ENCODE measurements around the gene PCSK6.

The PCSK6 gene
- 0 to 0.30 (median 0.17) reads per million in 4 donors for total RNA-seq

GRCh38 chr15:101489599-101490407 is at the start of gene PCSK6:
Gene PCSK6 (minus strand): TSS chr15:101489707. CDS start chr15:101489670, 37 bp downstream.
- no peak for DNase-seq

- DNase-seq: no peak
These were observed 49.5 kb upstream of the PCSK6 start for GRCh38 chr15:101538996-101539395.

- DNase-seq: no peak
These were observed 48.7 kb upstream of the PCSK6 start for GRCh38 chr15:101538177-101538576.

- DNase-seq: no peak
These were observed 48.1 kb upstream of the PCSK6 start for GRCh38 chr15:101537483-101538080.

- DNase-seq: no peak
These were observed 47.4 kb upstream of the PCSK6 start for GRCh38 chr15:101536875-101537405.

- no peak for DNase-seq
These were observed 46.8 kb upstream of the PCSK6 start for GRCh38 chr15:101536166-101536874.

GRCh38 chr15:101535170-101535902 is 45.8 kb upstream of the PCSK6 start:
- no peak for DNase-seq

- DNase-seq: no peak
These were observed 45.0 kb upstream of the PCSK6 start for GRCh38 chr15:101534376-101534970.

GRCh38 chr15:101533371-101534140 is 44.0 kb upstream of the PCSK6 start:
- DNase-seq: no peak

GRCh38 chr15:101532865-101533264 is 43.4 kb upstream of the PCSK6 start:
- no peak for DNase-seq

- no peak for DNase-seq
These were observed 41.7 kb upstream of the PCSK6 start for GRCh38 chr15:101531170-101531569.

GRCh38 chr15:101530224-101530958 is 40.9 kb upstream of the PCSK6 start:
- no peak for DNase-seq

- DNase-seq: no peak
These were observed 39.4 kb upstream of the PCSK6 start for GRCh38 chr15:101528917-101529299.

GRCh38 chr15:101528108-101528916 is 38.8 kb upstream of the PCSK6 start:
- DNase-seq: no peak

- no peak for DNase-seq
These were observed 37.4 kb upstream of the PCSK6 start for GRCh38 chr15:101526890-101527289.

GRCh38 chr15:101526442-101526841 is 36.9 kb upstream of the PCSK6 start:
- DNase-seq: no peak

GRCh38 chr15:101526021-101526420 is 36.5 kb upstream of the PCSK6 start:
- DNase-seq: no peak

GRCh38 chr15:101525087-101525669 is 35.7 kb upstream of the PCSK6 start:
- DNase-seq: no peak

- no peak for DNase-seq
These were observed 34.0 kb upstream of the PCSK6 start for GRCh38 chr15:101523560-101523940.
